IMR-90 (cell line): ENCODE data around the gene SUGP2. TPM values are rescaled to one million over a fixed set of nuclear protein-coding genes. Genes with fewer than 3 reads are reported as not detected.

Experiments used
- ATAC-seq: fragments of 200-7000 bp; cut with Tn5 transposase; 2 replicates; pipeline ENCODE4 v1.9.1; 2020; ENCODE audit warnings: low read depth, mild to moderate bottlenecking, moderate library complexity
- BruUV-seq: library from RNA; stranded (reverse); fragments of 400-500 nt; replicated peaks from 2 replicates; lab custom pipeline; 2021; lab: Mats Ljungman, UMichigan
- CTCF ChIA-PET: fragments of 300-600 bp; formaldehyde crosslinking; extraction: SDS; loops from one replicate; lab custom pipeline; 2021; ENCODE audit warnings: antibody characterized with exemption; lab: Yijun Ruan, JAX
- POLR2A ChIA-PET: fragments of 300-600 bp; sonication (Branson Sonifier 250); formaldehyde crosslinking; loops from one replicate; lab custom pipeline; 2022; ENCODE audit warnings: antibody characterized with exemption; ENCODE audit not compliant: unreplicated experiment; lab: Charles Lee
- DNase-seq: peaks from one replicate; pipeline ENCODE4 v3.0.0; 2013
- H2AFZ ChIP-seq: replicated peaks from 2 replicates; pipeline ENCODE3; 2013; ENCODE audit warnings: low read length, mild to moderate bottlenecking; ENCODE audit not compliant: poor library complexity
- H2AK5ac ChIP-seq: 2 replicates; pipeline ENCODE4 v1.6.1; 2013; ENCODE audit warnings: low read depth, low read length, inconsistent platforms
- H2AK9ac ChIP-seq: replicated peaks from 2 replicates; pipeline ENCODE3; 2013; ENCODE audit warnings: mild to moderate bottlenecking, low read depth, low read length, moderate library complexity; ENCODE audit not compliant: poor library complexity
- H2BK120ac ChIP-seq: 2 replicates; pipeline ENCODE4 v1.6.1; 2013; ENCODE audit warnings: low read depth, low read length, inconsistent platforms
- H2BK15ac ChIP-seq: 3 replicates; pipeline ENCODE4 v1.6.1; 2013; ENCODE audit warnings: low read depth, low read length, inconsistent platforms
- H2BK20ac ChIP-seq: 2 replicates; pipeline ENCODE4 v1.6.1; 2013; ENCODE audit warnings: low read depth, mild to moderate bottlenecking, inconsistent platforms, low read length, moderate library complexity
- H2BK5ac ChIP-seq: 2 replicates; pipeline ENCODE4 v1.6.1; 2013; ENCODE audit warnings: mild to moderate bottlenecking, low read depth, low read length, inconsistent platforms; ENCODE audit not compliant: poor library complexity, severe bottlenecking
- H3K14ac ChIP-seq: replicated peaks from 2 replicates; pipeline ENCODE4 v1.6.1; 2013; ENCODE audit warnings: low read depth, low read length, inconsistent platforms
- H3K18ac ChIP-seq: 2 replicates; pipeline ENCODE4 v1.6.1; 2013; ENCODE audit warnings: low read depth, low read length, control low read depth
- H3K23ac ChIP-seq: 2 replicates; pipeline ENCODE4 v1.6.1; 2013; ENCODE audit warnings: low read depth, low read length, inconsistent platforms
- H3K27ac ChIP-seq: 2 replicates; pipeline ENCODE4 v1.5.1; 2013; ENCODE audit warnings: mild to moderate bottlenecking, control low read depth, low read length; ENCODE audit not compliant: insufficient read depth
- H3K27me3 ChIP-seq: 2 replicates; pipeline ENCODE4 v1.6.1; 2013; ENCODE audit warnings: low read length; ENCODE audit not compliant: control insufficient read depth, insufficient read depth
- H3K36me3 ChIP-seq: 2 replicates; pipeline ENCODE4 v1.6.1; 2013; ENCODE audit warnings: low read length, mixed read lengths; ENCODE audit not compliant: control insufficient read depth, insufficient read depth
- H3K4ac ChIP-seq: 2 replicates; pipeline ENCODE4 v1.6.1; 2013; ENCODE audit warnings: low read depth, low read length, inconsistent platforms
- H3K4me1 ChIP-seq: 2 replicates; pipeline ENCODE4 v1.6.1; 2013; ENCODE audit warnings: low read length, mixed read lengths; ENCODE audit not compliant: control insufficient read depth, insufficient read depth
- H3K4me2 ChIP-seq: 2 replicates; pipeline ENCODE4 v1.6.1; 2013; ENCODE audit warnings: low read depth, mild to moderate bottlenecking, control low read depth, low read length, moderate library complexity
- H3K4me3 ChIP-seq: 2 replicates; pipeline ENCODE4 v1.5.1; 2013; ENCODE audit warnings: low read depth, mild to moderate bottlenecking, control low read depth, low read length, moderate library complexity; ENCODE audit not compliant: insufficient read depth
- H3K56ac ChIP-seq: 2 replicates; pipeline ENCODE4 v1.6.1; 2013; ENCODE audit warnings: low read length, inconsistent platforms; ENCODE audit not compliant: insufficient read depth; ENCODE audit errors: extremely low read depth
- H3K79me1 ChIP-seq, 2 experiments: 2 replicates each; pipeline ENCODE4 v1.6.1; 2013; ENCODE audit warnings: low read length in 2 of 2, inconsistent platforms in 1 of 2, low read depth in 1 of 2
- H3K9ac ChIP-seq: 2 replicates; pipeline ENCODE4 v1.6.1; 2013; ENCODE audit warnings: low read depth, low read length, control low read depth
- H3K9me1 ChIP-seq: 2 replicates; pipeline ENCODE4 v1.6.1; 2013; ENCODE audit warnings: low read length, inconsistent platforms; ENCODE audit not compliant: insufficient read depth
- H3K9me3 ChIP-seq: 2 replicates; pipeline ENCODE4 v1.6.1; 2013; ENCODE audit warnings: low read length; ENCODE audit not compliant: control insufficient read depth, insufficient read depth
- H4K20me1 ChIP-seq: 2 replicates; pipeline ENCODE4 v1.6.1; 2013; ENCODE audit warnings: low read length, inconsistent platforms; ENCODE audit not compliant: insufficient read depth
- H4K5ac ChIP-seq: 2 replicates; pipeline ENCODE4 v1.6.1; 2013; ENCODE audit warnings: mild to moderate bottlenecking, low read depth, low read length, control low read depth
- H4K8ac ChIP-seq, 2 experiments: 2 replicates each; pipeline ENCODE4 v1.6.1; 2013; ENCODE audit warnings: low read depth in 2 of 2, low read length in 2 of 2, control low read depth in 1 of 2, inconsistent platforms in 1 of 2
- H4K91ac ChIP-seq: 2 replicates; pipeline ENCODE4 v1.6.1; 2013; ENCODE audit warnings: low read depth, low read length, inconsistent platforms; ENCODE audit not compliant: insufficient read depth
- BHLHE40 ChIP-seq: fragments of 150-350 bp; IDR thresholded peaks from 2 replicates; pipeline ENCODE4 v1.6.1; 2016; ENCODE audit warnings: mild to moderate bottlenecking, low read depth, low read length
- CEBPB ChIP-seq: IDR thresholded peaks from 2 replicates; pipeline ENCODE4 v1.6.1; 2012; ENCODE audit warnings: low read depth, low read length, improper control_type of control experiment
- CTCF ChIP-seq: conservative IDR thresholded peaks from 2 replicates; pipeline ENCODE4 v1.5.1; 2012; ENCODE audit warnings: mild to moderate bottlenecking, low read depth, low read length, improper control_type of control experiment
- ELK1 ChIP-seq: fragments of 150-350 bp; IDR thresholded peaks from 2 replicates; pipeline ENCODE4 v1.6.1; 2016; ENCODE audit warnings: low read depth, mild to moderate bottlenecking, low read length, moderate library complexity, borderline replicate concordance
- FOS ChIP-seq: fragments of 150-350 bp; IDR thresholded peaks from 2 replicates; pipeline ENCODE4 v1.6.1; 2016; ENCODE audit warnings: low read depth, low read length
- MAFK ChIP-seq: IDR thresholded peaks from 2 replicates; pipeline ENCODE4 v1.6.1; 2012; ENCODE audit warnings: low read depth, low read length, improper control_type of control experiment
- MAZ ChIP-seq: IDR thresholded peaks from 2 replicates; pipeline ENCODE4 v1.6.1; 2012; ENCODE audit warnings: low read depth, mild to moderate bottlenecking, low read length, improper control_type of control experiment, moderate library complexity, borderline replicate concordance
- MXI1 ChIP-seq: IDR thresholded peaks from 2 replicates; pipeline ENCODE4 v1.6.1; 2012; ENCODE audit warnings: low read depth, mild to moderate bottlenecking, low read length, moderate library complexity, borderline replicate concordance
- NFE2L2 ChIP-seq: fragments of 150-350 bp; IDR thresholded peaks from 2 replicates; pipeline ENCODE4 v1.6.1; 2016; ENCODE audit warnings: low read depth, mild to moderate bottlenecking, low read length
- POLR2A ChIP-seq: IDR thresholded peaks from 2 replicates; pipeline ENCODE4 v1.6.1; 2012; ENCODE audit warnings: mild to moderate bottlenecking, low read depth, low read length
- RAD21 ChIP-seq: IDR thresholded peaks from 2 replicates; pipeline ENCODE4 v1.6.1; 2012; ENCODE audit warnings: low read length, improper control_type of control experiment
- RCOR1 ChIP-seq: IDR thresholded peaks from 2 replicates; pipeline ENCODE4 v1.6.1; 2012; ENCODE audit warnings: mild to moderate bottlenecking, low read length, improper control_type of control experiment; ENCODE audit not compliant: insufficient replicate concordance
- RFX5 ChIP-seq: IDR thresholded peaks from 2 replicates; pipeline ENCODE4 v1.8.0; 2012; ENCODE audit warnings: low read depth, mild to moderate bottlenecking, low read length, moderate library complexity
- SMC3 ChIP-seq: fragments of 150-350 bp; IDR thresholded peaks from 2 replicates; pipeline ENCODE4 v1.6.1; 2016; ENCODE audit warnings: low read depth, mild to moderate bottlenecking, antibody characterized with exemption, low read length, moderate library complexity
- USF2 ChIP-seq: fragments of 150-350 bp; IDR thresholded peaks from 2 replicates; pipeline ENCODE4 v1.6.1; 2017; ENCODE audit warnings: mild to moderate bottlenecking, antibody characterized with exemption, low read length, low read depth
- WGBS, 2 experiments: methylation state at CpG; one replicate each; pipeline versions ENCODE4 v1.1.5 to v1.1.7; 2013; ENCODE audit warnings: missing lambda C conversion rate in 2 of 2; ENCODE audit not compliant: insufficient read length in 1 of 2; ENCODE audit errors: extremely low coverage in 2 of 2; 5-methylcytosine and 5-hydroxymethylcytosine counted together
- dilution Hi-C: fragments of 300-500 bp; cut with HindIII; formaldehyde crosslinking; loops from one replicate; pipeline ENCODE4 v1.14.3; 2018; ENCODE audit warnings: low sequenced_read_pairs; ENCODE audit not compliant: unreplicated experiment
- in situ Hi-C: fragments of 300-500 bp; cut with MboI; formaldehyde crosslinking; loops from 3 replicates; pipeline ENCODE4 v1.14.3; 2019; ENCODE audit warnings: low sequenced_read_pairs, inconsistent platforms, mixed read lengths
- intact Hi-C: fragments of 100-400 bp; cut with micrococcal nuclease; formaldehyde crosslinking; loops from 2 replicates; pipeline ENCODE4 v1.10.0; 2022
- polyA plus RNA-seq, 3 experiments: library from polyadenylated mRNA; depleted of rRNA; stranded (reverse); fragments of >200 nt; gene quantifications; 2 replicates each; pipeline ENCODE4 v1.2.3, GENCODE V29; 2012; ENCODE audit warnings: low replicate concordance in 1 of 3
- total RNA-seq: library from RNA; depleted of rRNA; stranded (reverse); fragments of >200 nt; gene quantifications from 2 replicates; pipeline ENCODE4 v1.2.3, GENCODE V29; 2012

SUGP2 gene
- total and polyA plus RNA-seq, 2 of the 4 experiments (the other 2 are of a cell fraction): 25.8 to 69.2 TPM

- TF ChIP-seq USF2: no peak
- no peak for TF ChIP-seq RFX5
- no peak for TF ChIP-seq CTCF
- no peak for TF ChIP-seq CEBPB
- no peak for TF ChIP-seq RAD21
- no peak for TF ChIP-seq SMC3
- TF ChIP-seq BHLHE40: no peak
- no peak for TF ChIP-seq NFE2L2
- TF ChIP-seq MAZ: no peak
- no peak for TF ChIP-seq ELK1
- TF ChIP-seq FOS: no peak
- no peak for TF ChIP-seq POLR2A
- no peak for TF ChIP-seq MXI1
- TF ChIP-seq RCOR1: no peak
- TF ChIP-seq MAFK: no peak
- Histone ChIP-seq H2BK5ac (peak overlapping the region; percentile 12), H3K9me1 (no peaks in the 10 kb centered on the region), H2AFZ (no peak overlapping the region), H4K20me1 (peaks cover 50% of the 10 kb centered on the region), H2AK5ac (peak overlapping the region; percentile 15; the same call in 1 of the 2 replicates), H2BK15ac (no peak overlapping the region), H3K23ac (peak overlapping the region; percentile 66; the same call in 1 of the 2 replicates), H2AK9ac (peak overlapping the region; percentile 12), H2BK20ac (no peak overlapping the region), H3K79me1 (peaks cover 31 to 66% of the 10 kb centered on the region in 2 experiments), H3K27me3 (no peaks in the 10 kb centered on the region), H4K8ac (no peak overlapping the region), H3K4me2 (no peak overlapping the region), H3K36me3 (peaks cover 55% of the 10 kb centered on the region), H3K4ac (no peak overlapping the region), H4K5ac (no peak overlapping the region), H3K56ac (no peak overlapping the region), H2BK120ac (no peak overlapping the region), H3K9ac (no peak overlapping the region), H3K27ac (no peak overlapping the region), H3K18ac (no peak overlapping the region), H4K91ac (no peak overlapping the region), H3K14ac (no peak overlapping the region), H3K4me3 (no peak overlapping the region), H3K4me1 (peaks cover 3% of the 10 kb centered on the region), H3K9me3 (no peaks in the 10 kb centered on the region)
- intact Hi-C loops (no loop called here), dilution Hi-C loops (no loop called here), in situ Hi-C loops (no loop called here)
- DNase-seq: peak; percentile 34
- no TSS peak for BruUV-seq
- ATAC-seq: no peak
- WGBS, 2 experiments: no CpG with 5 or more reads among the region's 4 CpGs
- ChIA-PET CTCF (no interaction called here), POLR2A (no interaction called here)
Measured at GRCh38 chr19:19022380-19022961, 10.8 kb downstream of the SUGP2 start.
